Motor neuron (in vitro differentiated cells): ENCODE data around the gene PRKCA. TPM values are rescaled to one million over a fixed set of nuclear protein-coding genes. Genes with fewer than 3 reads are reported as not detected.
A peak's percentile ranks its signal among the peaks of the same experiment; 100 is the strongest.

Source experiments
- ATAC-seq, 8 experiments: fragments of 200-7000 bp; cut with Tn5 transposase; replicated peaks in 6 of 8; 2 replicates each; pipeline ENCODE4 v1.8.0; 2021; ENCODE audit warnings: mild to moderate bottlenecking in 8 of 8, moderate library complexity in 8 of 8
- H3K27ac ChIP-seq, 2 donors: fragments of 250-450 bp; sonication (Bioruptor Pico); 2 replicates each; pipeline ENCODE4 v1.9.0; 2021; ENCODE audit warnings: antibody characterized with exemption in 2 of 2, mild to moderate bottlenecking in 2 of 2, moderate library complexity in 1 of 2
- H3K4me1 ChIP-seq, 2 donors: fragments of 250-450 bp; sonication (Bioruptor Pico); replicated peaks in 1 of 2; 2 replicates each; pipeline ENCODE4 v1.6.1; 2021; ENCODE audit warnings: antibody characterized with exemption in 2 of 2, mild to moderate bottlenecking in 2 of 2, moderate library complexity in 1 of 2
- H3K4me3 ChIP-seq, 5 donors: fragments of 250-450 bp; sonication (Bioruptor Pico); 2 replicates each; pipeline ENCODE4 v1.9.0; 2021; ENCODE audit warnings: antibody characterized with exemption in 5 of 5, mild to moderate bottlenecking in 5 of 5, moderate library complexity in 4 of 5
- WGBS, 10 experiments: fragments of 450-650 bp; shearing (Covaris generic); methylation state at CpG; one replicate each; pipeline ENCODE4 v1.0.0; 2022; 5-methylcytosine and 5-hydroxymethylcytosine counted together
- in situ Hi-C, 9 experiments: fragments of 400-800 bp; cut with MboI; loops; one replicate each; pipeline ENCODE4 v1.15.0; 2021; ENCODE audit warnings: low sequenced_read_pairs in 9 of 9, low pct_unique_long_range_greater_than_20kb in 2 of 9; ENCODE audit not compliant: unreplicated experiment in 9 of 9
- total RNA-seq, 8 experiments: library from RNA; unstranded; fragments of 300-600 nt; gene quantifications; 2 replicates each; pipeline versions ENCODE4 v1.2.3 to v1.2.4, GENCODE V29; 2022

Gene PRKCA
- total RNA-seq, 8 experiments from 2014 or later = 5.6 to 38.8 (median 8.7) TPM

DNA sequence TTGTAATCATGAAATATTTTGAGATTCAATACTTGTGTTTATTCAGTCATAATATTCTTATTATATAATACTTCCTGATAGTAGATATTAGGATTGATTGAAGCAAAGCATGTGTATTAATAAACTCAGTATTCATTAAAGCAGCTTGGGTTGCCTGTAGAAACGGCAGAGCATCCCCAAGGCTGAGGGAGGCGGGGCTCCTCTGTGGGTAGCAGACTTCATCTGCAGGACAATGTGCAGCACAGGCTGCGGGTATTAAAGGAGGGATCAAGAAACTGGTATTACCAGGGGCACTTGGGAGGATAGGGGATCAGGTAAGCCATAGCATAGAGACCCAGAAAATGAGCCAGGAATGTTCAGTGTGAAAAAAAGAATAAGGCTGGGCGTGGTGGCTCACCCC is 213.6 kb downstream of the PRKCA start:
- peaks cover 16 to 20% of the 10 kb centered on the region in 2 donors for H3K4me1 ChIP-seq
- ATAC-seq = peak in 1 of 8 experiments; percentile 23
- H3K27ac ChIP-seq = no peak overlapping the region
- in situ Hi-C loops = no loop called here
- H3K4me3 ChIP-seq = no peak overlapping the region
- WGBS, 10 experiments = 48 to 100% (median 89%) methylated on average over 1 to 4 of the region's 4 CpGs; no CpG with 5 or more reads in 5 of the 10 experiments

GRCh38 chr17:66517336-66518009 is 215.1 kb downstream of the PRKCA start:
- in situ Hi-C loops = no loop called here
- Histone ChIP-seq H3K4me3 (no peak overlapping the region), H3K27ac (no peak overlapping the region), H3K4me1 (peaks cover 16 to 20% of the 10 kb centered on the region in 2 donors)
- WGBS, 10 experiments = 66 to 92% (median 79%) methylated on average over 2 to 8 of the region's 9 CpGs
- no peak for ATAC-seq

GRCh38 chr17:66518108-66518507 is 215.7 kb downstream of the PRKCA start:
- WGBS, 10 experiments = 73 to 100% (median 83%) methylated on average over 2 to 4 of the region's 4 CpGs; no CpG with 5 or more reads in 1 of the 10 experiments
- ATAC-seq = no peak
- H3K27ac ChIP-seq = no peak overlapping the region
- H3K4me3 ChIP-seq = no peak overlapping the region
- in situ Hi-C loops = no loop called here
- H3K4me1 ChIP-seq = peaks cover 16 to 20% of the 10 kb centered on the region in 2 donors

GRCh38 chr17:66518677-66519076 is 216.3 kb downstream of the PRKCA start:
- no peak overlapping the region for H3K4me3 ChIP-seq

GRCh38 chr17:66519154-66519553 is 216.7 kb downstream of the PRKCA start:
- H3K4me1 ChIP-seq = peaks cover 20 to 27% of the 10 kb centered on the region in 2 donors
- peak in 2 of 8 experiments; percentile 11 to 84 for ATAC-seq
- H3K4me3 ChIP-seq = no peak overlapping the region
- in situ Hi-C loops = no loop called here
- WGBS, 10 experiments = 35 to 100% (median 94%) methylated on average over 1 to 3 of the region's 3 CpGs; no CpG with 5 or more reads in 2 of the 10 experiments
- H3K27ac ChIP-seq = no peak overlapping the region

More at GRCh38 chr17:66518677-66519076, 216.3 kb downstream of the PRKCA start:
- Histone ChIP-seq H3K4me1 (peaks cover 19 to 24% of the 10 kb centered on the region in 2 donors), H3K27ac (no peak overlapping the region)
- 0 to 100% (median 33%) methylated on average over 1 to 2 of the region's 2 CpGs; no CpG with 5 or more reads in 4 of the 10 experiments for WGBS, 10 experiments
- in situ Hi-C loops = no loop called here
- peak in 6 of 8 experiments; percentile 24 to 89 (median 74) for ATAC-seq

- WGBS, 10 experiments = 11 to 94% (median 64%) methylated on average over 1 to 2 of the region's 2 CpGs; no CpG with 5 or more reads in 2 of the 10 experiments
- no peak overlapping the region for H3K4me3 ChIP-seq
- H3K27ac ChIP-seq = no peak overlapping the region
- ATAC-seq = no peak
- H3K4me1 ChIP-seq = peaks cover 20 to 27% of the 10 kb centered on the region in 2 donors
- in situ Hi-C loops = no loop called here
Measured at GRCh38 chr17:66520999-66521398, 218.6 kb downstream of the PRKCA start.

GRCh38 chr17:66522591-66523272 is 220.3 kb downstream of the PRKCA start:
- in situ Hi-C loops = no loop called here

DNA sequence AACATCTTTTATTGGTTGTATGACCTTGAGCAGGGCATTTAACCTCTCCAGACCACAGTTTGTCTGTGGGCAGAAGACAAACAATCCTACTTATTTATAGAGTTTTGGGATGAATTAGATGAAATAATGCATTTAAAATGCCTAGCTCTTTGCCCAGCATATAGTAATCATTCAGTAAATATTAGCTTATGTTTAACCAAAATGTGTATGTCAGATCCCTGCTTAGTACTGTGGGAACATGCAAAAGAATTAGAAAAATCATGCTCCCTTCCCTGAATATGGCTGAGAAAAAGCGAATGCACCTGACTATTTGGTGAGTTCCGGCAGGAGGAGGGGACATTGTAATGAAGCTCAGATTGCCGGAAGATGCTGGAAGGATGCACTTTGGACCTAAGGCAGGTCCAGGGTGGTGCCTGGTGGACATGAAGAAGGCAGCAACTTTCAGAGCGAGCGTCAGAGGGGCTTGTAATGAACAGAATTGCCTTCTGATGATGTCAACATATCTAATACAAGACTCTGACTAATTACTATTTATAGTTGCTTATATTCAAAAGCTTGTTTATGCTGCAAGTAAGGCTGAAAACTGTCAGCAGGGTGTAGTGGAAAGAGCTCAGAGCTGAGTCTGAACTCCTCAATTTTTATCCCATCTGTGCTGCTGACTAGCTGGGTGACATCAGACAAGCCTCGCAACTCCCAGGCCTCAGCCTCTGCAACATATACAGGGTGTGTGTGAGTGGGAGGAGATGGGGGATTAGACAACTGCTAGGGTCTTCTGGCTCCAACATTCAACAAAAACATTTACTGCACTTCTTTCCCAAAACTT is 221.2 kb downstream of the PRKCA start:
- peak; percentile 9 to 99 (median 90) for ATAC-seq
- WGBS, 10 experiments = 10 to 100% (median 94%) methylated on average over 1 to 6 of the region's 6 CpGs
- peaks cover 8 to 15% of the 10 kb centered on the region in 2 donors for H3K4me1 ChIP-seq
- in situ Hi-C loops = no loop called here
- H3K4me3 ChIP-seq = no peak overlapping the region
- H3K27ac ChIP-seq = no peak overlapping the region

More at GRCh38 chr17:66522591-66523272, 220.3 kb downstream of the PRKCA start:
- 83 to 100% (median 100%) methylated on average over 1 to 2 of the region's 3 CpGs; no CpG with 5 or more reads in 4 of the 10 experiments for WGBS, 10 experiments
- no peak overlapping the region for H3K4me3 ChIP-seq
- ATAC-seq = no peak
- no peak overlapping the region for H3K27ac ChIP-seq
- H3K4me1 ChIP-seq = peaks cover 16 to 23% of the 10 kb centered on the region in 2 donors

- H3K27ac ChIP-seq = no peak overlapping the region
- 20 to 100% (median 94%) methylated on average over 1 to 2 of the region's 2 CpGs; no CpG with 5 or more reads in 3 of the 10 experiments for WGBS, 10 experiments
- in situ Hi-C loops = no loop called here
- H3K4me3 ChIP-seq = no peak overlapping the region
- ATAC-seq = no peak
- H3K4me1 ChIP-seq = peaks cover 3 to 7% of the 10 kb centered on the region in 2 donors
Measured at GRCh38 chr17:66524877-66525276, 222.5 kb downstream of the PRKCA start.

GRCh38 chr17:66525338-66525737 is 222.9 kb downstream of the PRKCA start:
- in situ Hi-C loops = no loop called here
- Histone ChIP-seq H3K4me1 (peaks cover 3 to 7% of the 10 kb centered on the region in 2 donors), H3K4me3 (no peak overlapping the region), H3K27ac (no peak overlapping the region)
- WGBS, 10 experiments = 20 to 92% (median 86%) methylated on average over 1 to 4 of the region's 4 CpGs; no CpG with 5 or more reads in 4 of the 10 experiments
- no peak for ATAC-seq

GRCh38 chr17:66526827-66527226 is 224.4 kb downstream of the PRKCA start:
- Histone ChIP-seq H3K4me1 (peaks cover 3 to 8% of the 10 kb centered on the region in 2 donors), H3K27ac (no peak overlapping the region), H3K4me3 (no peak overlapping the region)
- no peak for ATAC-seq
- WGBS, 10 experiments = 80 to 100% (median 88%) methylated on average over 1 to 4 of the region's 4 CpGs; no CpG with 5 or more reads in 4 of the 10 experiments
- in situ Hi-C loops = no loop called here

DNA sequence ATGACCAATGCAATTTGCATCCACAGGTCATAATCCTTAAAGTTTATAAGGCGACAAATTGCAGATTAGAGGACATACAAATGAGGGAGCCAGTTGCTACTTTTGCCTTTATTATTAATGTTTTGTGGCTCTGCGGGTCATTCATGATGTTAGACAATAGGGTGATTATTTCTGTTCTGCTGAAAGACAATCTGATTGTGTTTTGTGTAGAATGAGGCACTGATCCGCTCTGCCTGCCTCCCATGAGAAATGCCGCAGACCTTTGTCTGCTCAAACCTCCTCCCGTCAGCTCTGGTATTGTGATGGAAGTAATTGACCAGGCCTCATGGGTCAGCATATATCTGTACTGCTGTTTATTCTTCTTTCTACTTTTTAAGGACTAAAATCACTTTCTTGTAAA is 224.9 kb downstream of the PRKCA start:
- no peak overlapping the region for H3K4me3 ChIP-seq
- WGBS, 10 experiments = 49 to 100% (median 86%) methylated on average over 1 to 4 of the region's 5 CpGs; no CpG with 5 or more reads in 1 of the 10 experiments
- peak in 4 of 8 experiments; percentile 26 to 51 (median 44) for ATAC-seq
- H3K27ac ChIP-seq = no peak overlapping the region
- in situ Hi-C loops = no loop called here
- H3K4me1 ChIP-seq = peaks cover 3 to 9% of the 10 kb centered on the region in 2 donors
